ENCODE data around the gene BNIP2. TPM values are rescaled to one million over a fixed set of nuclear protein-coding genes. Genes with fewer than 3 reads are reported as not detected.

BNIP2 gene
- total and polyA plus RNA-seq, 2 of the 13 experiments (the other 11 are each of a cell fraction or from before 2014, with no cell fraction given), result 17.4 to 57.6 TPM

- TF ChIP-seq EED (CRISPR knock-in tag; IDR thresholded peaks at IDR 0.05) (0 out of 2 replicates have a peak, but pooled peaks have one; percentile 44), ZNF432 (CRISPR knock-in tag; IDR thresholded peaks at IDR 0.05; ENCODE audit: borderline replicate concordance) (no peak), ZKSCAN8 (CRISPR knock-in tag; IDR thresholded peaks at IDR 0.05; ENCODE audit: borderline replicate concordance) (no peak), TFDP2 (CRISPR knock-in tag; IDR thresholded peaks at IDR 0.05) (no peak), ZNF713 (CRISPR knock-in tag; IDR thresholded peaks at IDR 0.05) (no peak), SETDB1 (CRISPR knock-in tag; IDR thresholded peaks at IDR 0.05; ENCODE audit: borderline replicate concordance) (no peak), NFKB2 (CRISPR knock-in tag; IDR thresholded peaks at IDR 0.05; ENCODE audit: borderline replicate concordance) (peak; percentile 39; the same call in 1 of the 2 replicates), CREB1 (IDR thresholded peaks at IDR 0.05) (peak; percentile 49; the same call in 1 of the 2 replicates), CREB1 (CRISPR knock-in tag; IDR thresholded peaks at IDR 0.05) (peak; percentile 80), PAX8 (CRISPR knock-in tag; IDR thresholded peaks at IDR 0.05; ENCODE audit: borderline replicate concordance) (peak; percentile 42; the same call in 1 of the 2 replicates), RFX1 (IDR thresholded peaks at IDR 0.05) (no peak), ZBTB25 (CRISPR knock-in tag; IDR thresholded peaks at IDR 0.05) (peak; percentile 63), MAZ (IDR thresholded peaks at IDR 0.05; ENCODE audit: borderline replicate concordance, low read depth, low read length) (peak; percentile 74; the same call in 1 of the 2 replicates), MAZ (CRISPR knock-in tag; IDR thresholded peaks at IDR 0.05; ENCODE audit: low read depth) (no peak; the same call in 1 of the 2 replicates), ZNF629 (CRISPR knock-in tag; conservative IDR thresholded peaks at IDR 0.05) (no peak), ZNF691 (CRISPR knock-in tag; IDR thresholded peaks at IDR 0.05; ENCODE audit: borderline replicate concordance, low read depth) (peak; percentile 91; the same call in 1 of the 2 replicates), ZZZ3 (CRISPR knock-in tag; IDR thresholded peaks at IDR 0.05; ENCODE audit: borderline replicate concordance) (peak; percentile 84; the same call in 1 of the 2 replicates), BCLAF1 (IDR thresholded peaks at IDR 0.05) (no peak), TCF7 (IDR thresholded peaks at IDR 0.05; ENCODE audit: low read depth) (no peak), RORA (CRISPR knock-in tag; IDR thresholded peaks at IDR 0.05) (no peak), ZBTB8A (CRISPR knock-in tag; IDR thresholded peaks at IDR 0.05; ENCODE audit: borderline replicate concordance, low read depth) (no peak), DRAP1 (CRISPR knock-in tag; IDR thresholded peaks at IDR 0.05) (peak; percentile 82)
Observed at GRCh38 chr15:59656897-59657634, 32.1 kb downstream of the BNIP2 start, which contains the start of gene GTF2A2 (continued).
